Ramos (cell line): ENCODE data around the gene ZNF169.
"Not testable (repeated sequence)": the region's sequence is repeated elsewhere in the genome, so short reads cannot be mapped to it uniquely, and the experiment has no call there.

Source experiments
- in situ Hi-C: fragments of 300-500 bp; cut with MboI; formaldehyde crosslinking; loops from one replicate; pipeline ENCODE4 v1.14.3; 2022; ENCODE audit warnings: low sequenced_read_pairs; ENCODE audit not compliant: unreplicated experiment

The ZNF169 gene

GRCh38 chr9:94259077-94259862, at the start of gene ZNF169:
Gene ZNF169, plus strand, starts transcription at chr9:94259298. Its CDS starts 19,515 bp downstream, at chr9:94278813.
- in situ Hi-C loops: no loop called here

GRCh38 chr9:94210616-94211603, 48.2 kb upstream of the ZNF169 start:
- in situ Hi-C loops: no loop called here

GRCh38 chr9:94212091-94212490, 47.0 kb upstream of the ZNF169 start:
- in situ Hi-C loops: no loop called here

- in situ Hi-C loops: no loop called here
Observed at GRCh38 chr9:94212531-94212930, 46.6 kb upstream of the ZNF169 start.

GRCh38 chr9:94213511-94214124, 45.5 kb upstream of the ZNF169 start:
- in situ Hi-C loops: no loop called here

GRCh38 chr9:94222870-94223269, 36.2 kb upstream of the ZNF169 start:
- in situ Hi-C loops: no loop called here

- in situ Hi-C loops: not testable (repeated sequence)
Observed at GRCh38 chr9:94225413-94225812, 33.7 kb upstream of the ZNF169 start.

GRCh38 chr9:94228616-94229015, 30.5 kb upstream of the ZNF169 start:
- in situ Hi-C loops: no loop called here

- in situ Hi-C loops: no loop called here
Observed at GRCh38 chr9:94232428-94232827, 26.7 kb upstream of the ZNF169 start.

GRCh38 chr9:94241098-94241497, 18.0 kb upstream of the ZNF169 start:
- in situ Hi-C loops: not testable (repeated sequence)

- in situ Hi-C loops: no loop called here
Observed at GRCh38 chr9:94245651-94246050, 13.4 kb upstream of the ZNF169 start.

GRCh38 chr9:94250456-94250855, 8.6 kb upstream of the ZNF169 start:
- in situ Hi-C loops: no loop called here

- in situ Hi-C loops: no loop called here
Observed at GRCh38 chr9:94256007-94256406, 3.1 kb upstream of the ZNF169 start.

- in situ Hi-C loops: not testable (repeated sequence)
Observed at GRCh38 chr9:94265626-94266402, 6.7 kb downstream of the ZNF169 start.

- in situ Hi-C loops: no loop called here
Observed at GRCh38 chr9:94269264-94269663, 10.2 kb downstream of the ZNF169 start.

GRCh38 chr9:94270009-94270408, 10.9 kb downstream of the ZNF169 start:
- in situ Hi-C loops: no loop called here

- in situ Hi-C loops: not testable (repeated sequence)
Observed at GRCh38 chr9:94277029-94277428, 17.9 kb downstream of the ZNF169 start.

- in situ Hi-C loops: no loop called here
Observed at GRCh38 chr9:94277885-94278536, 18.9 kb downstream of the ZNF169 start.

- in situ Hi-C loops: no loop called here
Observed at GRCh38 chr9:94280409-94280989, 21.4 kb downstream of the ZNF169 start.
